ENCODE data around the gene SYT4.

SYT4 gene

GRCh38 chr18:43279015-43279744 lies 1.9 kb upstream of the SYT4 start:
- TF ChIP-seq, protein P1, sequence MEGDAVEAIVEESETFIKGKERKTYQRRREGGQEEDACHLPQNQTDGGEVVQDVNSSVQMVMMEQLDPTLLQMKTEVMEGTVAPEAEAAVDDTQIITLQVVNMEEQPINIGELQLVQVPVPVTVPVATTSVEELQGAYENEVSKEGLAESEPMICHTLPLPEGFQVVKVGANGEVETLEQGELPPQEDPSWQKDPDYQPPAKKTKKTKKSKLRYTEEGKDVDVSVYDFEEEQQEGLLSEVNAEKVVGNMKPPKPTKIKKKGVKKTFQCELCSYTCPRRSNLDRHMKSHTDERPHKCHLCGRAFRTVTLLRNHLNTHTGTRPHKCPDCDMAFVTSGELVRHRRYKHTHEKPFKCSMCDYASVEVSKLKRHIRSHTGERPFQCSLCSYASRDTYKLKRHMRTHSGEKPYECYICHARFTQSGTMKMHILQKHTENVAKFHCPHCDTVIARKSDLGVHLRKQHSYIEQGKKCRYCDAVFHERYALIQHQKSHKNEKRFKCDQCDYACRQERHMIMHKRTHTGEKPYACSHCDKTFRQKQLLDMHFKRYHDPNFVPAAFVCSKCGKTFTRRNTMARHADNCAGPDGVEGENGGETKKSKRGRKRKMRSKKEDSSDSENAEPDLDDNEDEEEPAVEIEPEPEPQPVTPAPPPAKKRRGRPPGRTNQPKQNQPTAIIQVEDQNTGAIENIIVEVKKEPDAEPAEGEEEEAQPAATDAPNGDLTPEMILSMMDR (IDR thresholded peaks at IDR 0.05; ENCODE audit: extremely low read depth, missing control alignments) = no peak
- peak; percentile 2 for DNase-seq (ENCODE audit: low spot score)

DNA sequence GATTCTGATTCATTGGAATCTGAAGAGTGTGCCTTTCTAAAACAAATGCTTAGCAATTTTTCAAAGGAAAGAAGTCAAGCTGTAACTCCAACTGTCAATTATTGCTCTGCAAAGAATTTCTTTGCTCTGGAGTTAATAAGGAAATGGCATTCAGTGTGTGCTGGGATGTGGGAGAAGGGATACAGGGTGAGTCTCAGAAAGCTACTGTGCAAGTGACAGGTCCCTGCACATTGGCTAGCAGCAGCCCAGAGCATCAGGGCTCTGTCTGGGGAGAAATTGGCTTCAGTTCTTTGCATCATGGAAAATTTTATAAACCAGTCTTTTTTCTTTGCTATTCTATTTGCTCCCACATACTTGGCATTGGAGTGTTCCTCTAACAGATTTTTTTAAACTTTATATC lies 1.1 kb upstream of the SYT4 start:
- TF ChIP-seq, protein P1 (IDR thresholded peaks at IDR 0.05; ENCODE audit: extremely low read depth, missing control alignments) = no peak
- DNase-seq (ENCODE audit: low spot score) = no peak

- TF ChIP-seq, protein P1 (IDR thresholded peaks at IDR 0.05; ENCODE audit: extremely low read depth, missing control alignments) = no peak
- no peak for DNase-seq (ENCODE audit: low spot score)
Observed at GRCh38 chr18:43276491-43276890, 799 bp downstream of the SYT4 start.

DNA sequence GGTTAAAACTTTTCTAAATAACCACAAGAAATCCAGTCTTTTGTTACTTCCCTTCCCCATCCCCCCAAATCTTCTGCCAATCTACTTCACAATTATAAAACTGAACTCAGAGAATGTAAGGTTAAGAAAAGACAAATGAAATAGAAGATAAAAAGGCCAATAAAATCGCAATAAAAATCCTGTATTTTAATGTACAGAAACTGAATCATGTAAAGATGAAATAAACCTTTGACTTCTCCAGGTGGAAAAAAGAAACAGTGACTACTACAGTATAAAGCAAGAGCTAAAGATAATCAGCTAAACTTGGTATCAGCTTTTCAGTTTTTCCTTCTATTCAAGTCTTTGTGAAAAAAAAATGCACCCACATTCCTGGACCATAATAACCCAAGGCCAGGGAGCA lies 1.7 kb downstream of the SYT4 start:
- no peak for DNase-seq (ENCODE audit: low spot score)
- TF ChIP-seq, protein P1 (IDR thresholded peaks at IDR 0.05; ENCODE audit: extremely low read depth, missing control alignments) = no peak

- TF ChIP-seq, protein P1 (IDR thresholded peaks at IDR 0.05; ENCODE audit: extremely low read depth, missing control alignments) = no peak
Observed at GRCh38 chr18:43274526-43274925, 2.8 kb downstream of the SYT4 start.

DNA sequence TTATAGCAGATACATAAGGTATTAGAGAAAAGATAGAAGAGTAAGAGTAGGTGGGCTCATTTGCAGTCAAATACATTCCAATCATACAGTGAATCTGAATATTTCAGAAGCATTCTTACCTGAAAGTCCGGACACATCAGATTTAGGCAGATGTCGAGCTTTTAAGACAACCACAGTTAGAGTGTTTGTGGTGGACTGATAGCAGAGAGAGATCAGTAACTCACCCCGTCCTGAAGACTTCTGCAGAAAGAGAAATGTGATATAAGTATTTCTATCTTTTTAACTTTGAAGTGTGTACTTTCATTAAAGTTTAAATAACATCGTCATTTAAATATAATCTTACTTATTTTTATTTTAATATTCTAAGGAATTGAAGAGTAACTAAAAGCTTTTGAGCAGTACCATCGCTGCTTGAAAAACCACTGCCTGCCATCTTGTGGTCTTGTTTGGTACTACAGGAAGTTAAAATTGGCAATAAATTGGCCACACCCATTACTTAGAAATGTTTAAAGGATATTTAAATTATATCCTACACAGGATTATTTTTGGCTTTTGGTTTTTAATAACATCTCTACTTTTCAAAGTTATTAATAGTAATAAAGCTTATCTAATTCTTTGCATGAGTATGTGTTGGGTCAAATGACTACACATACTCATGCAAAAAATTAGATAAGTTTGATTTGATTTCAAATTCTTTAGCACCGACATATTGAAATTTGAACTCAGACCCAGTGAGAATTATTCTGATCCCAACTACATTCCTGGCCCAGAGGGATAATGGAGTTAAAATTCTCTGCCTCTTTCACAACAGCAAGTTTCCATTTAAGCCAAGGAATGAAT lies 5.5 kb downstream of the SYT4 start:
- peak; percentile 22 for DNase-seq (ENCODE audit: low spot score)
- TF ChIP-seq, protein P1 (IDR thresholded peaks at IDR 0.05; ENCODE audit: extremely low read depth, missing control alignments) = peak; percentile 51

More at GRCh38 chr18:43274526-43274925, 2.8 kb downstream of the SYT4 start:
- DNase-seq (ENCODE audit: low spot score) = no peak

DNA sequence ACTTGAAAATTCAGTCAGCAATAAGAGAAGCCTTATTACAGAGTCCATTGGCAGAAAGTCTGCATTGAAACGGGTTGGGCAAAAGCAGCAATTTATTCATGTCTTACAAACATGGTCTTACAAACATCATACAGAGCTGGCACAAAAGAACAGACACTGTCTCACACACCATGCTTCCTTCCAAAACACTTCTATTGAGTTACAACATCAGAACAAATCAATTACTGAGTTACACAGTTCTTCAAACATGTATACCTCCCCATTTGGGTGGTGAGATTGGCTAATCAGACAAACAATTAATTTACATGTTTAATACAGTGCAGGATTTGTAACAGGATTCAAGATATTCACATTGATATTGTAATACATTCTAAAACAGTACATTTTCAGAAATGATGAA lies 9.5 kb downstream of the SYT4 start:
- TF ChIP-seq, protein P1 (IDR thresholded peaks at IDR 0.05; ENCODE audit: extremely low read depth, missing control alignments) = no peak
- no peak for DNase-seq (ENCODE audit: low spot score)

All from GM20000 (cell line).